HEK293 (cell line): ENCODE measurements around the gene NSMCE1.

Experiments
- CTCF ChIP-seq: fragments of 450-650 bp; formaldehyde crosslinking; IDR thresholded peaks from 2 replicates; pipeline ENCODE4 v1.5.1; 2016; ENCODE audit warnings: missing biosample characterization, missing genetic modification characterization
- MZF1 ChIP-seq: fragments of 450-650 bp; formaldehyde crosslinking; IDR thresholded peaks from 2 replicates; pipeline ENCODE4 v1.5.1; 2017; ENCODE audit warnings: missing biosample characterization, missing genetic modification characterization, borderline replicate concordance
- REST ChIP-seq: fragments of 450-650 bp; formaldehyde crosslinking; IDR thresholded peaks from 2 replicates; pipeline ENCODE4 v1.5.1; 2016; ENCODE audit warnings: missing biosample characterization, missing genetic modification characterization
- ZBTB10 ChIP-seq: fragments of 450-650 bp; formaldehyde crosslinking; IDR thresholded peaks from 2 replicates; pipeline ENCODE4 v1.5.1; 2016; ENCODE audit warnings: missing biosample characterization, missing genetic modification characterization
- ZBTB7A ChIP-seq: fragments of 450-650 bp; formaldehyde crosslinking; IDR thresholded peaks from 2 replicates; pipeline ENCODE4 v1.5.1; 2016; ENCODE audit warnings: low read depth, missing biosample characterization, missing genetic modification characterization
- ZNF146 ChIP-seq: fragments of 450-650 bp; formaldehyde crosslinking; IDR thresholded peaks from 2 replicates; pipeline ENCODE4 v1.5.1; 2016; ENCODE audit warnings: missing biosample characterization, missing genetic modification characterization
- ZNF792 ChIP-seq: fragments of 450-650 bp; formaldehyde crosslinking; IDR thresholded peaks from 2 replicates; pipeline ENCODE4 v1.5.1; 2016; ENCODE audit warnings: missing biosample characterization, missing genetic modification characterization

- no peak for TF ChIP-seq ZBTB10 (tag by site-specific recombination)
- no peak for TF ChIP-seq ZNF146 (tag by site-specific recombination)
- TF ChIP-seq REST (tag by site-specific recombination): no peak
- no peak for TF ChIP-seq CTCF (tag by site-specific recombination)
- TF ChIP-seq MZF1: no peak
- no peak for TF ChIP-seq ZBTB7A (tag by site-specific recombination)
- TF ChIP-seq ZNF792 (tag by site-specific recombination): no peak
Measured at GRCh38 chr16:27248036-27248435, 20.5 kb downstream of the NSMCE1 start.
